H1 (cell line): ENCODE results near the gene MAD2L1. TPM values are rescaled to one million over a fixed set of nuclear protein-coding genes. Genes with fewer than 3 reads are reported as not detected.

Source experiments
- CTCF ChIA-PET: fragments of 300-600 bp; sonication (Branson Sonifier 250); formaldehyde crosslinking; loops from one replicate; lab custom pipeline; 2021; ENCODE audit not compliant: partially characterized antibody; lab: Charles Lee
- POLR2A ChIA-PET: fragments of 300-600 bp; sonication (Branson Sonifier 250); formaldehyde crosslinking; loops from one replicate; lab custom pipeline; 2021; ENCODE audit warnings: inconsistent platforms; ENCODE audit not compliant: partially characterized antibody; lab: Charles Lee
- DNase-seq, 2 experiments: peaks; one replicate each; pipeline versions ENCODE4 v3.0.0 to v3.0.0-alpha.2; 2010 to 2022; ENCODE audit warnings: low spot score in 2 of 2, low read depth in 1 of 2, mixed read lengths in 1 of 2
- FAIRE-seq: peaks from 2 replicates; lab custom pipeline; 2011; peaks lifted over from hg19 to GRCh38; lab: Jason Lieb, UNC
- H2AFZ ChIP-seq: 2 replicates; pipeline ENCODE4 v1.8.1; 2012; ENCODE audit warnings: low read length, inconsistent platforms
- H2AK5ac ChIP-seq: 2 replicates; pipeline ENCODE4 v1.6.1; 2013; ENCODE audit warnings: low read depth, low read length
- H2BK120ac ChIP-seq: replicated peaks from 2 replicates; pipeline ENCODE3; 2013; ENCODE audit warnings: low read depth, low read length, inconsistent platforms
- H2BK12ac ChIP-seq: 2 replicates; pipeline ENCODE4 v1.6.1; 2013; ENCODE audit warnings: low read depth, low read length
- H2BK15ac ChIP-seq: 2 replicates; pipeline ENCODE4 v1.6.1; 2013; ENCODE audit warnings: low read length
- H2BK20ac ChIP-seq: 2 replicates; pipeline ENCODE4 v1.6.1; 2013; ENCODE audit warnings: low read length
- H2BK5ac ChIP-seq: 2 replicates; pipeline ENCODE4 v1.6.1; 2013; ENCODE audit warnings: low read depth, low read length
- H3K14ac ChIP-seq: 2 replicates; pipeline ENCODE4 v1.6.1; 2013; ENCODE audit warnings: inconsistent platforms; ENCODE audit not compliant: insufficient read length
- H3K18ac ChIP-seq: 2 replicates; pipeline ENCODE4 v1.6.1; 2013; ENCODE audit warnings: low read length; ENCODE audit errors: extremely low read depth
- H3K23ac ChIP-seq: 2 replicates; pipeline ENCODE4 v1.6.1; 2013; ENCODE audit warnings: inconsistent platforms; ENCODE audit not compliant: insufficient read length
- H3K23me2 ChIP-seq: 2 replicates; pipeline ENCODE4 v1.6.1; 2013; ENCODE audit warnings: low read depth, low read length
- H3K27ac ChIP-seq: 2 replicates; pipeline ENCODE4 v1.6.1; 2011; ENCODE audit warnings: low read depth, low read length, inconsistent platforms
- H3K27me3 ChIP-seq, 4 experiments: replicated peaks in 1 of 4; 1 replicate in 1 of 4; 2 replicates in 3 of 4; pipeline versions ENCODE4 v1.6.1 to v1.8.1; 2011 to 2013; ENCODE audit warnings: low read length in 3 of 4, mild to moderate bottlenecking in 3 of 4, inconsistent platforms in 2 of 4, mixed read lengths in 2 of 4, moderate library complexity in 1 of 4; ENCODE audit not compliant: control insufficient read depth in 3 of 4, insufficient read depth in 3 of 4; ENCODE audit errors: extremely low read depth in 1 of 4
- H3K36me3 ChIP-seq, 4 experiments: 2 replicates each; pipeline versions ENCODE4 v1.6.1 to v1.8.1; 2011 to 2013; ENCODE audit warnings: mild to moderate bottlenecking in 4 of 4, low read length in 3 of 4, moderate library complexity in 2 of 4, control low read depth in 1 of 4, inconsistent platforms in 1 of 4; ENCODE audit not compliant: insufficient read depth in 4 of 4, control insufficient read depth in 2 of 4
- H3K4ac ChIP-seq: replicated peaks from 2 replicates; pipeline ENCODE3; 2013; ENCODE audit warnings: low read length, low read depth, mixed read lengths, inconsistent platforms; ENCODE audit not compliant: insufficient read length
- H3K4me1 ChIP-seq, 4 experiments: replicated peaks in 1 of 4; 1 replicate in 1 of 4; 2 replicates in 3 of 4; pipeline versions ENCODE4 v1.6.1 to v1.8.1; 2011 to 2013; ENCODE audit warnings: low read length in 3 of 4, inconsistent platforms in 2 of 4, mixed read lengths in 1 of 4; ENCODE audit not compliant: insufficient read depth in 4 of 4, control insufficient read depth in 3 of 4
- H3K4me2 ChIP-seq, 2 experiments: 2 replicates each; pipeline versions ENCODE4 v1.6.1 to v1.8.1; 2011 to 2013; ENCODE audit warnings: low read depth in 2 of 2, low read length in 2 of 2, control low read depth in 1 of 2, inconsistent platforms in 1 of 2, mild to moderate bottlenecking in 1 of 2; ENCODE audit not compliant: insufficient read depth in 1 of 2
- H3K4me3 ChIP-seq, 4 experiments: fragments of 200-600, 300-600 bp in 1 of 4; sonication (generic), shearing (Covaris generic), sonication (Bioruptor Twin) in 1 of 4; 2 replicates each; pipeline versions ENCODE4 v1.5.1 to v1.8.1; 2011 to 2016; ENCODE audit warnings: low read length in 4 of 4, low read depth in 3 of 4, control low read depth in 2 of 4, inconsistent platforms in 2 of 4, mild to moderate bottlenecking in 2 of 4, mixed read lengths in 1 of 4, moderate library complexity in 1 of 4; ENCODE audit not compliant: insufficient read depth in 2 of 4; ENCODE audit errors: extremely low read depth in 1 of 4
- H3K56ac ChIP-seq: replicated peaks from 2 replicates; pipeline ENCODE3; 2013; ENCODE audit warnings: low read depth, mild to moderate bottlenecking, mixed read lengths, low read length, inconsistent platforms; ENCODE audit not compliant: insufficient read length
- H3K79me1 ChIP-seq: 2 replicates; pipeline ENCODE4 v1.6.1; 2013; ENCODE audit warnings: low read depth, low read length, control low read depth
- H3K79me2 ChIP-seq, 2 experiments: 2 replicates each; pipeline versions ENCODE4 v1.6.1 to v1.8.1; 2012 to 2013; ENCODE audit warnings: low read length in 2 of 2, mild to moderate bottlenecking in 2 of 2, inconsistent platforms in 1 of 2; ENCODE audit not compliant: insufficient read depth in 2 of 2, control insufficient read depth in 1 of 2
- H3K9ac ChIP-seq, 4 experiments: replicated peaks in 1 of 4; 1 replicate in 1 of 4; 2 replicates in 3 of 4; pipeline versions ENCODE4 v1.6.1 to v1.8.1; 2011 to 2013; ENCODE audit warnings: low read depth in 3 of 4, low read length in 3 of 4, control low read depth in 2 of 4, mild to moderate bottlenecking in 2 of 4, moderate library complexity in 2 of 4, inconsistent platforms in 1 of 4; ENCODE audit errors: extremely low read depth in 1 of 4
- H3K9me3 ChIP-seq, 2 experiments: 2 replicates each; pipeline versions ENCODE4 v1.6.1 to v1.8.1; 2012 to 2013; ENCODE audit warnings: mild to moderate bottlenecking in 2 of 2, moderate library complexity in 2 of 2, control low read depth in 1 of 2, inconsistent platforms in 1 of 2, low read depth in 1 of 2, low read length in 1 of 2, mixed read lengths in 1 of 2; ENCODE audit not compliant: insufficient read depth in 2 of 2
- H4K20me1 ChIP-seq, 2 experiments: replicated peaks in 1 of 2; 2 replicates each; pipeline versions ENCODE3 to v1.8.1; 2011 to 2013; ENCODE audit warnings: inconsistent platforms in 2 of 2, low read length in 2 of 2, mild to moderate bottlenecking in 1 of 2; ENCODE audit not compliant: insufficient read depth in 2 of 2, control insufficient read depth in 1 of 2
- H4K5ac ChIP-seq: 2 replicates; pipeline ENCODE4 v1.6.1; 2013; ENCODE audit warnings: low read length, low read depth, mixed read lengths, inconsistent platforms; ENCODE audit not compliant: insufficient read length
- H4K8ac ChIP-seq: 2 replicates; pipeline ENCODE4 v1.8.0; 2013; ENCODE audit warnings: mild to moderate bottlenecking, moderate library complexity, low read length, inconsistent platforms; ENCODE audit not compliant: insufficient read depth; ENCODE audit errors: extremely low read depth
- H4K91ac ChIP-seq: replicated peaks from 2 replicates; pipeline ENCODE3; 2013; ENCODE audit warnings: low read length, mixed read lengths, inconsistent platforms; ENCODE audit not compliant: insufficient read length
- ASH2L ChIP-seq: fragments of 200-600, 300-600 bp; sonication (generic); IDR thresholded peaks from one replicate; pipeline ENCODE4 v1.7.1; 2017; ENCODE audit warnings: low read length
- CEBPB ChIP-seq: IDR thresholded peaks from 2 replicates; pipeline ENCODE4 v1.6.1; 2012; ENCODE audit warnings: low read depth, low read length
- CTBP2 ChIP-seq: IDR thresholded peaks from 2 replicates; pipeline ENCODE4 v1.7.0; 2011; ENCODE audit warnings: borderline replicate concordance, mild to moderate bottlenecking, moderate library complexity, mixed read lengths, low read length; ENCODE audit not compliant: insufficient read depth, insufficient read length
- KDM1A ChIP-seq: fragments of 200-600, 300-600 bp; sonication (generic); IDR thresholded peaks from 2 replicates; pipeline ENCODE4 v1.7.1; 2016; ENCODE audit warnings: mild to moderate bottlenecking, low read length, borderline replicate concordance
- POU5F1 ChIP-seq: IDR thresholded peaks from 2 replicates; pipeline ENCODE4 v1.6.1; 2011; ENCODE audit warnings: low read depth, mild to moderate bottlenecking, low read length, moderate library complexity
- RNF2 ChIP-seq: fragments of 200-900, 300-1000 bp; sonication (generic); IDR thresholded peaks from 2 replicates; pipeline ENCODE4 v1.7.1; 2016; ENCODE audit warnings: borderline replicate concordance, low read depth, mild to moderate bottlenecking, antibody characterized with exemption, low read length; ENCODE audit not compliant: poor library complexity, severe bottlenecking; ENCODE audit errors: missing control alignments
- SP4 ChIP-seq: IDR thresholded peaks from 2 replicates; pipeline ENCODE4 v1.6.1; 2012; ENCODE audit warnings: low read length, inconsistent platforms
- YY1 ChIP-seq: IDR thresholded peaks from 2 replicates; pipeline ENCODE4 v1.6.1; 2011; ENCODE audit warnings: low read depth, mild to moderate bottlenecking, low read length
- WGBS, 2 experiments: shearing (Covaris generic) in 1 of 2; methylation state at CpG; one replicate each; pipeline versions ENCODE4 v1.1.6 to v1.1.7; 2013 to 2015; ENCODE audit warnings: low lambda C conversion rate in 2 of 2, mixed read lengths in 2 of 2, inconsistent platforms in 1 of 2, low coverage in 1 of 2, missing lambda C conversion rate in 1 of 2; ENCODE audit not compliant: insufficient replicate concordance in 2 of 2, insufficient coverage in 1 of 2, insufficient read length in 1 of 2; ENCODE audit errors: extremely low coverage in 1 of 2, missing lambda C conversion rate in 1 of 2; 5-methylcytosine and 5-hydroxymethylcytosine counted together
- polyA plus RNA-seq, 7 experiments: library from polyadenylated mRNA; depleted of rRNA in 3 of 7; stranded (reverse) in 5 of 7; unstranded in 2 of 7; fragments of >200 nt in 5 of 7; fragments of 200-250 nt in 2 of 7; gene quantifications; 1 replicate in 5 of 7; 2 replicates in 1 of 7; 4 replicates in 1 of 7; pipeline versions ENCODE4 v1.2.1 to v1.2.3, GENCODE V29; 2011 to 2013; ENCODE audit warnings: missing spikeins in 2 of 7, mixed read lengths in 2 of 7
- total RNA-seq: library from RNA; stranded (reverse); fragmentation: NEBNext Ultra II Directional; extraction: Animal tissue kit (Norgen Biotek cat#: 25700); gene quantifications from 2 replicates; pipeline ENCODE4 v1.2.1, GENCODE V29; 2021

The MAD2L1 gene
- total and polyA plus RNA-seq, 2 of the 8 experiments (the other 6 are each of a cell fraction or from before 2014, with no cell fraction given) = 51.1 to 88.1 TPM

- H4K91ac ChIP-seq = no peak overlapping the region
- H3K36me3 ChIP-seq = no peaks in the 10 kb centered on the region
- H4K5ac ChIP-seq = no peak overlapping the region
- CTCF ChIA-PET = interaction anchor here (1.8 kb wide), 1 partner anchor 12 kb away, joined by 6 read pairs; no protein-coding TSS in a partner anchor
- H2BK120ac ChIP-seq = no peak overlapping the region
- no peak overlapping the region for H4K8ac ChIP-seq
- no peaks in the 10 kb centered on the region for H3K27me3 ChIP-seq
- no peak for DNase-seq
- no peaks in the 10 kb centered on the region for H4K20me1 ChIP-seq
- H2BK12ac ChIP-seq = no peak overlapping the region
- no peak overlapping the region for H3K56ac ChIP-seq
- no peak overlapping the region for H3K27ac ChIP-seq
- no peak overlapping the region for H3K4me2 ChIP-seq
- H2BK20ac ChIP-seq = no peak overlapping the region
- H2AK5ac ChIP-seq = no peak overlapping the region
- H3K23ac ChIP-seq = no peak overlapping the region
- no peak for TF ChIP-seq SP4
- TF ChIP-seq CEBPB = no peak
- no peak for TF ChIP-seq RNF2
- no peak for TF ChIP-seq CTBP2
- TF ChIP-seq ASH2L = no peak
- no peak for TF ChIP-seq KDM1A
- no peak for TF ChIP-seq YY1
- no peak for TF ChIP-seq POU5F1
- TF ChIP-seq, all 59 proteins: peak for 0
- H3K18ac ChIP-seq = no peak overlapping the region
- H3K23me2 ChIP-seq = no peaks in the 10 kb centered on the region
- H3K9ac ChIP-seq = no peak overlapping the region
- no peaks in the 10 kb centered on the region for H3K4me1 ChIP-seq
- H3K79me1 ChIP-seq = no peaks in the 10 kb centered on the region
- H3K79me2 ChIP-seq = no peaks in the 10 kb centered on the region
- WGBS, 2 experiments = 90% methylated on average over 1 of the region's 1 CpG; no CpG with 5 or more reads in 1 of the 2 experiments
- no peak overlapping the region for H2BK15ac ChIP-seq
- H3K14ac ChIP-seq = no peak overlapping the region
- POLR2A ChIA-PET = interaction anchor here (0.9 to 1.6 kb wide), 2 partner anchors 13 to 16 kb away, joined by 3 read pairs; no protein-coding TSS in a partner anchor
- no peak for FAIRE-seq
- H3K9me3 ChIP-seq = no peaks in the 10 kb centered on the region
- no peak overlapping the region for H3K4ac ChIP-seq
- H2BK5ac ChIP-seq = no peak overlapping the region
- no peak overlapping the region for H3K4me3 ChIP-seq
- H2AFZ ChIP-seq = no peak overlapping the region
Measured at GRCh38 chr4:120018786-120019185, 47.9 kb downstream of the MAD2L1 start.
